Endodermal cell (in vitro differentiated cells): ENCODE results near the gene C11orf54. TPM values are rescaled to one million over a fixed set of nuclear protein-coding genes. Genes with fewer than 3 reads are reported as not detected.

ENCODE experiments used
- DNase-seq: peaks from one replicate; pipeline ENCODE4 v3.0.0-alpha.2; 2017
- H3K27ac ChIP-seq: 2 replicates; pipeline ENCODE4 v1.5.1; 2013; ENCODE audit warnings: mild to moderate bottlenecking, low read depth, low read length, moderate library complexity
- H3K27me3 ChIP-seq: 2 replicates; pipeline ENCODE4 v1.6.1; 2013; ENCODE audit warnings: mild to moderate bottlenecking, low read length, moderate library complexity; ENCODE audit not compliant: insufficient read depth, control insufficient read depth, poor library complexity, severe bottlenecking
- H3K36me3 ChIP-seq: 2 replicates; pipeline ENCODE4 v1.7.0; 2013; ENCODE audit warnings: mild to moderate bottlenecking, low read length, moderate library complexity; ENCODE audit not compliant: control insufficient read depth, insufficient read depth
- H3K4me1 ChIP-seq: one replicate; pipeline ENCODE4 v1.7.0; 2013; ENCODE audit warnings: low read length; ENCODE audit not compliant: control insufficient read depth, insufficient read depth
- H3K4me3 ChIP-seq: 2 replicates; pipeline ENCODE4 v1.5.1; 2013; ENCODE audit warnings: mild to moderate bottlenecking, low read length, moderate library complexity
- H3K9ac ChIP-seq: 2 replicates; pipeline ENCODE4 v1.6.1; 2013; ENCODE audit warnings: mild to moderate bottlenecking, low read length, moderate library complexity; ENCODE audit not compliant: poor library complexity, severe bottlenecking; ENCODE audit errors: extremely low read depth
- H3K9me3 ChIP-seq: 2 replicates; pipeline ENCODE4 v1.6.1; 2013; ENCODE audit warnings: mild to moderate bottlenecking, low read length, moderate library complexity; ENCODE audit not compliant: control insufficient read depth
- H3K27ac Mint-ChIP-seq: 2 replicates; pipeline ENCODE4 v1.8.0; 2020; ENCODE audit warnings: mixed read lengths
- H3K27me3 Mint-ChIP-seq: 2 replicates; pipeline ENCODE4 v1.8.0; 2021; ENCODE audit warnings: mild to moderate bottlenecking, mixed read lengths; ENCODE audit not compliant: insufficient read depth
- H3K36me3 Mint-ChIP-seq: 2 replicates; pipeline ENCODE4 v1.8.0; 2020; ENCODE audit warnings: low read depth, mixed read lengths
- H3K4me1 Mint-ChIP-seq: 2 replicates; pipeline ENCODE4 v1.8.0; 2020; ENCODE audit warnings: mixed read lengths
- H3K4me3 Mint-ChIP-seq: 2 replicates; pipeline ENCODE4 v1.8.0; 2020; ENCODE audit warnings: mild to moderate bottlenecking, moderate library complexity, mixed read lengths
- H3K9me3 Mint-ChIP-seq: 2 replicates; pipeline ENCODE4 v1.8.0; 2020; ENCODE audit warnings: mild to moderate bottlenecking, mixed read lengths
- CTCF ChIP-seq: fragments of 200-600 bp; sonication (generic); conservative IDR thresholded peaks from 2 replicates; pipeline ENCODE4 v1.5.0; 2021; ENCODE audit warnings: antibody characterized with exemption, mild to moderate bottlenecking
- WGBS, 2 experiments: methylation state at CpG; one replicate each; pipeline versions ENCODE4 v1.1.5 to v1.1.7; 2013; ENCODE audit warnings: missing lambda C conversion rate in 2 of 2, mixed read lengths in 1 of 2; ENCODE audit not compliant: insufficient coverage in 1 of 2, insufficient read length in 1 of 2; 5-methylcytosine and 5-hydroxymethylcytosine counted together
- total RNA-seq, 2 donors: library from RNA; stranded (reverse); fragmentation: NEBNext Ultra II Directional in 1 of 2; extraction: Animal tissue kit (Norgen Biotek cat#: 25700) in 1 of 2; gene quantifications; 2 replicates in 1 of 2; 3 replicates in 1 of 2; pipeline ENCODE4 v1.2.1, GENCODE V29; 2021

The C11orf54 gene
- total RNA-seq, 2 donors from 2014 or later = 18.8 to 33.6 TPM

DNA sequence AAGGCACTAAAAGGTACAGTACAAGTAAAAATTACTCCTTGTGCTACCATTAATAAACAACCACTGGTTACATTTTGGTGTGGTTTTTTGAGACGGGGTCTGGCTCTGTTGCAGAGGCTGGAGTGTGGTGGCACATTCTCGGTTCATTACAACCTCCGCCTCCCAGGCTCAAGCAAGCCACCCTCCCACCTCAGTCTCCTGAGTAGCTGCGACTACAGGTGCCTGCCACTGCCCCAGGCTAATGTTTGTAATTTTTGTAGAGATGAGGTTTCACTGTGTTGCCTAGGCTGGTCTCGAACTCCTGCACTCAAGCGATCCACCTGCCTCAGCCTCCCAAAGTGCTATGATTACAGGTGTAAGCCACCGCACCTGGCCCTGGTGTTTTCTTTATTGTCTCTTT lies 20.9 kb upstream of the C11orf54 start:
- Histone ChIP-seq H3K27me3 (no peaks in the 10 kb centered on the region), H3K4me3 (no peak overlapping the region), H3K9me3 (no peaks in the 10 kb centered on the region), H3K4me1 (no peaks in the 10 kb centered on the region), H3K27ac (no peak overlapping the region), H3K9ac (no peak overlapping the region), H3K36me3 (peaks cover 80% of the 10 kb centered on the region)
- H3K4me3 Mint-ChIP-seq = no peak overlapping the region
- no peaks in the 10 kb centered on the region for H3K9me3 Mint-ChIP-seq
- H3K27me3 Mint-ChIP-seq = no peaks in the 10 kb centered on the region
- 96 to 98% methylated on average over 5 to 7 of the region's 7 CpGs for WGBS, 2 experiments
- H3K27ac Mint-ChIP-seq = no peak overlapping the region
- H3K4me1 Mint-ChIP-seq = no peaks in the 10 kb centered on the region
- no peak for TF ChIP-seq CTCF
- DNase-seq = no peak
- H3K36me3 Mint-ChIP-seq = peaks cover 78% of the 10 kb centered on the region

GRCh38 chr11:93724089-93724488 lies 17.4 kb upstream of the C11orf54 start:
- no peak for DNase-seq
- no peaks in the 10 kb centered on the region for H3K27me3 Mint-ChIP-seq
- no peak overlapping the region for H3K27ac Mint-ChIP-seq
- Histone ChIP-seq H3K4me1 (no peaks in the 10 kb centered on the region), H3K9me3 (no peaks in the 10 kb centered on the region), H3K27ac (no peak overlapping the region), H3K9ac (no peak overlapping the region), H3K27me3 (no peaks in the 10 kb centered on the region), H3K4me3 (no peak overlapping the region), H3K36me3 (peaks cover 90% of the 10 kb centered on the region)
- no peaks in the 10 kb centered on the region for H3K4me1 Mint-ChIP-seq
- no peak overlapping the region for H3K4me3 Mint-ChIP-seq
- H3K9me3 Mint-ChIP-seq = no peaks in the 10 kb centered on the region
- peaks cover 66% of the 10 kb centered on the region for H3K36me3 Mint-ChIP-seq
- no peak for TF ChIP-seq CTCF
- no CpG with 5 or more reads among the region's 1 CpG for WGBS, 2 experiments

GRCh38 chr11:93727985-93728791 lies 13.3 kb upstream of the C11orf54 start:
- peaks cover 72% of the 10 kb centered on the region for H3K36me3 Mint-ChIP-seq
- H3K27ac ChIP-seq = peak overlapping the region; percentile 13
- no peaks in the 10 kb centered on the region for H3K27me3 Mint-ChIP-seq
- no peak for TF ChIP-seq CTCF
- H3K27me3 ChIP-seq = no peaks in the 10 kb centered on the region
- H3K9me3 Mint-ChIP-seq = no peaks in the 10 kb centered on the region
- no peaks in the 10 kb centered on the region for H3K4me1 ChIP-seq
- H3K9ac ChIP-seq = no peak overlapping the region
- H3K36me3 ChIP-seq = peaks cover 94% of the 10 kb centered on the region
- DNase-seq = no peak
- H3K4me1 Mint-ChIP-seq = no peaks in the 10 kb centered on the region
- H3K4me3 ChIP-seq = no peak overlapping the region
- no peak overlapping the region for H3K4me3 Mint-ChIP-seq
- H3K9me3 ChIP-seq = no peaks in the 10 kb centered on the region
- WGBS, 2 experiments = 84% methylated on average over 3 of the region's 4 CpGs; no CpG with 5 or more reads in 1 of the 2 experiments
- H3K27ac Mint-ChIP-seq = peak overlapping the region; percentile 5
